HEK293 (cell line): ENCODE measurements around the gene DNAH8.

Experiments
- CTCF ChIA-PET: fragments of 350-600 bp; formaldehyde crosslinking; extraction: SDS; loops from one replicate; lab custom pipeline; 2021; ENCODE audit warnings: antibody characterized with exemption; lab: Yijun Ruan, JAX
- POLR2A ChIA-PET: fragments of 300-600 bp; formaldehyde crosslinking; extraction: SDS; loops from one replicate; lab custom pipeline; 2020; ENCODE audit warnings: antibody characterized with exemption, inconsistent platforms; lab: Yijun Ruan, JAX
- H3K27ac ChIP-seq: fragments of 200-500 bp; sonication (Bioruptor generic); 2 replicates; pipeline ENCODE4 v1.5.1; 2014; ENCODE audit warnings: low read depth, low read length, control low read depth, inconsistent platforms; ENCODE audit errors: extremely low read depth
- H3K36me3 ChIP-seq, 2 experiments: fragments of 200-500 bp in 1 of 2; sonication (Bioruptor generic) in 1 of 2; 1 replicate in 1 of 2; 2 replicates in 1 of 2; pipeline ENCODE4 v1.5.1; 2014 to 2017; ENCODE audit warnings: inconsistent platforms in 2 of 2, low read length in 2 of 2; ENCODE audit not compliant: control insufficient read depth in 2 of 2, insufficient read depth in 1 of 2
- H3K4me1 ChIP-seq: fragments of 200-500 bp; sonication (Bioruptor generic); 2 replicates; pipeline ENCODE4 v1.5.1; 2014; ENCODE audit warnings: mild to moderate bottlenecking, low read length, inconsistent platforms; ENCODE audit not compliant: control insufficient read depth, insufficient read depth
- H3K4me3 ChIP-seq: 2 replicates; pipeline ENCODE4 v1.5.1; 2011; ENCODE audit warnings: low read depth, mild to moderate bottlenecking, control low read depth, low read length, moderate library complexity
- H3K9me3 ChIP-seq: fragments of 200-500 bp; sonication (Bioruptor generic); 2 replicates; pipeline ENCODE4 v1.5.1; 2014; ENCODE audit warnings: low read depth, low read length, inconsistent platforms; ENCODE audit not compliant: control insufficient read depth, insufficient read depth
- EGR2 ChIP-seq: fragments of 450-650 bp; formaldehyde crosslinking; IDR thresholded peaks from 2 replicates; pipeline ENCODE4 v1.5.1; 2016; ENCODE audit warnings: low read depth, missing biosample characterization, missing genetic modification characterization
- FEZF1 ChIP-seq: fragments of 450-650 bp; formaldehyde crosslinking; IDR thresholded peaks from 2 replicates; pipeline ENCODE4 v1.5.1; 2016; ENCODE audit warnings: missing biosample characterization, missing genetic modification characterization
- GLIS1 ChIP-seq: fragments of 450-650 bp; formaldehyde crosslinking; IDR thresholded peaks from 2 replicates; pipeline ENCODE4 v1.5.1; 2016; ENCODE audit warnings: missing biosample characterization, missing genetic modification characterization
- HOXD13 ChIP-seq: sonication (generic); formaldehyde crosslinking; IDR thresholded peaks from 2 replicates; pipeline ENCODE4 v1.8.0; 2022; ENCODE audit warnings: missing genetic modification reagents, borderline replicate concordance
- PRDM4 ChIP-seq: fragments of 450-650 bp; formaldehyde crosslinking; IDR thresholded peaks from 2 replicates; pipeline ENCODE4 v1.5.1; 2017; ENCODE audit warnings: missing biosample characterization, missing genetic modification characterization
- SALL2 ChIP-seq: fragments of 450-650 bp; formaldehyde crosslinking; IDR thresholded peaks from 2 replicates; pipeline ENCODE4 v1.5.0; 2017; ENCODE audit warnings: missing biosample characterization, mild to moderate bottlenecking, missing genetic modification characterization, borderline replicate concordance
- SCRT1 ChIP-seq: fragments of 450-650 bp; formaldehyde crosslinking; IDR thresholded peaks from 2 replicates; pipeline ENCODE4 v1.5.1; 2016; ENCODE audit warnings: missing biosample characterization, missing genetic modification characterization, borderline replicate concordance
- ZNF121 ChIP-seq: fragments of 450-650 bp; formaldehyde crosslinking; IDR thresholded peaks from 2 replicates; pipeline ENCODE4 v1.5.1; 2016; ENCODE audit warnings: missing biosample characterization, missing genetic modification characterization
- ZNF223 ChIP-seq: fragments of 450-650 bp; formaldehyde crosslinking; IDR thresholded peaks from 2 replicates; pipeline ENCODE4 v1.5.1; 2016; ENCODE audit warnings: missing biosample characterization, missing genetic modification characterization
- ZNF23 ChIP-seq: fragments of 450-650 bp; formaldehyde crosslinking; IDR thresholded peaks from 2 replicates; pipeline ENCODE4 v1.5.1; 2016; ENCODE audit warnings: missing biosample characterization, missing genetic modification characterization, borderline replicate concordance
- ZNF292 ChIP-seq: fragments of 450-650 bp; formaldehyde crosslinking; IDR thresholded peaks from 2 replicates; pipeline ENCODE4 v1.5.1; 2016; ENCODE audit warnings: low read depth, missing biosample characterization, missing genetic modification characterization, borderline replicate concordance
- ZNF394 ChIP-seq: fragments of 450-650 bp; formaldehyde crosslinking; IDR thresholded peaks from 2 replicates; pipeline ENCODE4 v1.5.1; 2016; ENCODE audit warnings: missing biosample characterization, missing genetic modification characterization, mild to moderate bottlenecking, moderate library complexity, borderline replicate concordance
- ZNF404 ChIP-seq: fragments of 450-650 bp; formaldehyde crosslinking; IDR thresholded peaks from 2 replicates; pipeline ENCODE4 v1.5.1; 2017; ENCODE audit warnings: missing biosample characterization, missing genetic modification characterization
- ZNF473 ChIP-seq: fragments of 450-650 bp; formaldehyde crosslinking; IDR thresholded peaks from 2 replicates; pipeline ENCODE4 v1.5.1; 2017; ENCODE audit warnings: missing biosample characterization, missing genetic modification characterization
- ZNF549 ChIP-seq: fragments of 450-650 bp; IDR thresholded peaks from 2 replicates; pipeline ENCODE4 v1.5.1; 2018; ENCODE audit warnings: missing biosample characterization, missing genetic modification characterization, mild to moderate bottlenecking, inconsistent platforms, moderate library complexity
- ZNF571 ChIP-seq: fragments of 450-650 bp; formaldehyde crosslinking; IDR thresholded peaks from 2 replicates; pipeline ENCODE4 v1.5.0; 2017; ENCODE audit warnings: missing biosample characterization, missing genetic modification characterization
- ZNF585B ChIP-seq: fragments of 450-650 bp; formaldehyde crosslinking; IDR thresholded peaks from 2 replicates; pipeline ENCODE4 v1.5.1; 2016; ENCODE audit warnings: missing biosample characterization, missing genetic modification characterization
- ZNF670 ChIP-seq: fragments of 450-650 bp; formaldehyde crosslinking; IDR thresholded peaks from 2 replicates; pipeline ENCODE4 v1.5.1; 2016; ENCODE audit warnings: missing biosample characterization, missing genetic modification characterization, low read depth
- ZNF707 ChIP-seq: fragments of 450-650 bp; formaldehyde crosslinking; IDR thresholded peaks from 2 replicates; pipeline ENCODE4 v1.5.1; 2016; ENCODE audit warnings: missing biosample characterization, missing genetic modification characterization
- ZNF776 ChIP-seq: fragments of 450-650 bp; formaldehyde crosslinking; IDR thresholded peaks from 2 replicates; pipeline ENCODE4 v1.5.0; 2017; ENCODE audit warnings: missing biosample characterization, missing genetic modification characterization, borderline replicate concordance
- TF ChIP-seq, protein P1 (sequence below): fragments of 450-650 bp; formaldehyde crosslinking; IDR thresholded peaks from 2 replicates; pipeline ENCODE4 v1.5.1; 2016; ENCODE audit warnings: missing biosample characterization, missing genetic modification characterization
- TF ChIP-seq, protein P2 (sequence below): fragments of 450-650 bp; formaldehyde crosslinking; IDR thresholded peaks from 2 replicates; pipeline ENCODE4 v1.5.1; 2017; ENCODE audit warnings: missing biosample characterization, mild to moderate bottlenecking, missing genetic modification characterization, moderate library complexity
- TF ChIP-seq, protein P3 (sequence below): fragments of 450-650 bp; formaldehyde crosslinking; IDR thresholded peaks from 2 replicates; pipeline ENCODE4 v1.5.1; 2016; ENCODE audit warnings: missing biosample characterization, missing genetic modification characterization
- TF ChIP-seq, protein P4 (sequence below): fragments of 450-650 bp; formaldehyde crosslinking; conservative IDR thresholded peaks from 2 replicates; pipeline ENCODE4 v1.5.1; 2016; ENCODE audit warnings: low read depth, missing biosample characterization, missing genetic modification characterization

The DNAH8 gene

GRCh38 chr6:39051399-39052122, 336.4 kb downstream of the DNAH8 start (continued):
- TF ChIP-seq, protein P1, sequence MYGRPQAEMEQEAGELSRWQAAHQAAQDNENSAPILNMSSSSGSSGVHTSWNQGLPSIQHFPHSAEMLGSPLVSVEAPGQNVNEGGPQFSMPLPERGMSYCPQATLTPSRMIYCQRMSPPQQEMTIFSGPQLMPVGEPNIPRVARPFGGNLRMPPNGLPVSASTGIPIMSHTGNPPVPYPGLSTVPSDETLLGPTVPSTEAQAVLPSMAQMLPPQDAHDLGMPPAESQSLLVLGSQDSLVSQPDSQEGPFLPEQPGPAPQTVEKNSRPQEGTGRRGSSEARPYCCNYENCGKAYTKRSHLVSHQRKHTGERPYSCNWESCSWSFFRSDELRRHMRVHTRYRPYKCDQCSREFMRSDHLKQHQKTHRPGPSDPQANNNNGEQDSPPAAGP (tag by site-specific recombination), result no peak
- TF ChIP-seq PRDM4 (tag by site-specific recombination) (no peak), ZNF776 (0 out of 2 replicates have a peak, but pooled peaks have one; percentile 37), GLIS1 (tag by site-specific recombination) (no peak), FEZF1 (tag by site-specific recombination) (no peak), EGR2 (tag by site-specific recombination) (peak; percentile 81), HOXD13 (CRISPR knock-in tag) (no peak)
- TF ChIP-seq, all 188 proteins: peak for 3

DNA sequence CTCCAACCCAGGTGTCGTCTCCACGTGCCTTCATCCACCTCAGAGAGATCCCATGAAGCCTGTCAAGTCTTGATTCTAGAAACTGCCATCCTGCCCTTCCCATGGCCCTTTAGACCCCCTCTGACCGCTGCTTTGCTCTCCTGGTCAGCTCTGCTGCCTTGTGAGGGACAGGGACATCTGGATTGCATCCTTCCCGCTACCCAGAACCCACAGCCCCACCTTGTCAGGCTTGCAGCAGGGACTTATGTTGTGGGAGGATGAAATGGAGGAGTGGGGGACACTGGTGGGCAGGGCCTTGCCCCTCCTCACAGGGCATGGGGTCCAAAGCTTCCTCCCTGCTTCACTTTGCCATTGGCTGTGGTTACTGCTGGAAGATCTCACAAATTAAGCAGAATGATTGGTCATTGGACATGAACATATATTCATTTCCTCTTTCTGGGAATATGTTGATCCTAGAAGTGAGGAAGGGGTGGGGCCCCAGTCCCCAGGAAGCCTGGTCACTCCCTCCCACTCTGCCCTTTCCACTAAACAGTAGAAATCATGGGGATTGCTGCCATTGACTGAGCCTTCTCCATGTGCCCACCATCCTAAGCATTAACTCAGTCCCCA, 338.0 kb downstream of the DNAH8 start:
- Histone ChIP-seq H3K27ac (no peak overlapping the region), H3K4me3 (no peak overlapping the region), H3K9me3 (no peaks in the 10 kb centered on the region), H3K4me1 (no peaks in the 10 kb centered on the region), H3K36me3 (no peaks in the 10 kb centered on the region)
- CTCF ChIA-PET, result no interaction called here
- POLR2A ChIA-PET, result no interaction called here
- no peak for TF ChIP-seq ZNF549 (tag by site-specific recombination)
- TF ChIP-seq ZNF571 (tag by site-specific recombination), result no peak
- TF ChIP-seq, protein P2, sequence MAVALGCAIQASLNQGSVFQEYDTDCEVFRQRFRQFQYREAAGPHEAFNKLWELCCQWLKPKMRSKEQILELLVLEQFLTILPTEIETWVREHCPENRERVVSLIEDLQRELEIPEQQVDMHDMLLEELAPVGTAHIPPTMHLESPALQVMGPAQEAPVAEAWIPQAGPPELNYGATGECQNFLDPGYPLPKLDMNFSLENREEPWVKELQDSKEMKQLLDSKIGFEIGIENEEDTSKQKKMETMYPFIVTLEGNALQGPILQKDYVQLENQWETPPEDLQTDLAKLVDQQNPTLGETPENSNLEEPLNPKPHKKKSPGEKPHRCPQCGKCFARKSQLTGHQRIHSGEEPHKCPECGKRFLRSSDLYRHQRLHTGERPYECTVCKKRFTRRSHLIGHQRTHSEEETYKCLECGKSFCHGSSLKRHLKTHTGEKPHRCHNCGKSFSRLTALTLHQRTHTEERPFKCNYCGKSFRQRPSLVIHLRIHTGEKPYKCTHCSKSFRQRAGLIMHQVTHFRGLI, result no peak
- no peak for TF ChIP-seq ZNF292
- TF ChIP-seq ZNF223 (tag by site-specific recombination), result no peak
- no peak for TF ChIP-seq ZNF404 (tag by site-specific recombination)
- TF ChIP-seq SALL2 (tag by site-specific recombination), result no peak
- TF ChIP-seq ZNF473, result no peak
- TF ChIP-seq SCRT1 (tag by site-specific recombination), result no peak
- TF ChIP-seq, protein P3, sequence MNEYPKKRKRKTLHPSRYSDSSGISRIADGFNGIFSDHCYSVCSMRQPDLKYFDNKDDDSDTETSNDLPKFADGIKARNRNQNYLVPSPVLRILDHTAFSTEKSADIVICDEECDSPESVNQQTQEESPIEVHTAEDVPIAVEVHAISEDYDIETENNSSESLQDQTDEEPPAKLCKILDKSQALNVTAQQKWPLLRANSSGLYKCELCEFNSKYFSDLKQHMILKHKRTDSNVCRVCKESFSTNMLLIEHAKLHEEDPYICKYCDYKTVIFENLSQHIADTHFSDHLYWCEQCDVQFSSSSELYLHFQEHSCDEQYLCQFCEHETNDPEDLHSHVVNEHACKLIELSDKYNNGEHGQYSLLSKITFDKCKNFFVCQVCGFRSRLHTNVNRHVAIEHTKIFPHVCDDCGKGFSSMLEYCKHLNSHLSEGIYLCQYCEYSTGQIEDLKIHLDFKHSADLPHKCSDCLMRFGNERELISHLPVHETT, result no peak
- TF ChIP-seq ZNF670 (tag by site-specific recombination), result no peak
- TF ChIP-seq ZNF121, result no peak
- TF ChIP-seq ZNF23 (tag by site-specific recombination), result no peak
- no peak for TF ChIP-seq ZNF394 (tag by site-specific recombination)
- no peak for TF ChIP-seq ZNF585B
- TF ChIP-seq ZNF707 (tag by site-specific recombination), result no peak
- TF ChIP-seq, protein P4, sequence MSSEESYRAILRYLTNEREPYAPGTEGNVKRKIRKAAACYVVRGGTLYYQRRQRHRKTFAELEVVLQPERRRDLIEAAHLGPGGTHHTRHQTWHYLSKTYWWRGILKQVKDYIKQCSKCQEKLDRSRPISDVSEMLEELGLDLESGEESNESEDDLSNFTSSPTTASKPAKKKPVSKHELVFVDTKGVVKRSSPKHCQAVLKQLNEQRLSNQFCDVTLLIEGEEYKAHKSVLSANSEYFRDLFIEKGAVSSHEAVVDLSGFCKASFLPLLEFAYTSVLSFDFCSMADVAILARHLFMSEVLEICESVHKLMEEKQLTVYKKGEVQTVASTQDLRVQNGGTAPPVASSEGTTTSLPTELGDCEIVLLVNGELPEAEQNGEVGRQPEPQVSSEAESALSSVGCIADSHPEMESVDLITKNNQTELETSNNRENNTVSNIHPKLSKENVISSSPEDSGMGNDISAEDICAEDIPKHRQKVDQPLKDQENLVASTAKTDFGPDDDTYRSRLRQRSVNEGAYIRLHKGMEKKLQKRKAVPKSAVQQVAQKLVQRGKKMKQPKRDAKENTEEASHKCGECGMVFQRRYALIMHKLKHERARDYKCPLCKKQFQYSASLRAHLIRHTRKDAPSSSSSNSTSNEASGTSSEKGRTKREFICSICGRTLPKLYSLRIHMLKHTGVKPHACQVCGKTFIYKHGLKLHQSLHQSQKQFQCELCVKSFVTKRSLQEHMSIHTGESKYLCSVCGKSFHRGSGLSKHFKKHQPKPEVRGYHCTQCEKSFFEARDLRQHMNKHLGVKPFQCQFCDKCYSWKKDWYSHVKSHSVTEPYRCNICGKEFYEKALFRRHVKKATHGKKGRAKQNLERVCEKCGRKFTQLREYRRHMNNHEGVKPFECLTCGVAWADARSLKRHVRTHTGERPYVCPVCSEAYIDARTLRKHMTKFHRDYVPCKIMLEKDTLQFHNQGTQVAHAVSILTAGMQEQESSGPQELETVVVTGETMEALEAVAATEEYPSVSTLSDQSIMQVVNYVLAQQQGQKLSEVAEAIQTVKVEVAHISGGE (tag by site-specific recombination), result no peak
